ENCODE measurements around the gene MYL4. TPM values are rescaled to one million over a fixed set of nuclear protein-coding genes. Genes with fewer than 3 reads are reported as not detected.

Gene MYL4
- total RNA-seq, 8 experiments from 2014 or later = 0.71 TPM; not detected in 7

DNA sequence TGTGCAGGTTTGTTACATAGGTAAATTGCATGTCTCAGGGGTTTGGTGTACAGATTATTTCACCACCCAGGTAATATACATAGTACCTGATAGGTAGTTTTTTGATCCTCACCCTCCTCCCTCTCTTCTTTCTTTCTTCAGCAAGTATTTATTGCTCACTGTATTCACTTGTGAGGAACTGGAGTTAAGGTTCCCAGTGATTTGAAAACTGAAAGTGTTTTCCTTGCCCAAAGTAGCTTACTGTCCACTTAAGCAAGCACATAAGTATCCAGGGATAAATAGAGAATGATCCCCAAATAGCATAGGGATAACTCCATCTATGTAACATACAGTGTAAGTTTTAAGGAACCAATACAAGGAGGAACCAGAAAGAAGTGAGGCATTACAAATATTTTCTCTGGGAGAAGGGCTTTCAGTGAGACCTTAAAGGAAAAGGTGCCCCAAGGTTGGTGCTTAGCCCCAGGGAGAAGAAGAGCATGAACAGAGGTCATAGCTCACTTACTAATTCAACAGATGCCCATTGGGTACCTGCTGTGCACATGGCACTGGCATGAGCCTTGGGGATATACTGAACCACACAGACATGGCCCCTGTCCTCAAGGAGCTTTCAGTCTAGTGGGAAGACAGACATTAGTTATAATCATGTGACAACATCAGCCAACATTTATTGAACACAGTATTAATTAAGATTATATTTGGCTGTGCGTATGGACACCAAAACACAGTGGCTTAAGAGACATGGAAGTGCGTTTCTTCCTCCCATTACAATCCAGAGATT is 17.0 kb downstream of the MYL4 start:
- no peak for ATAC-seq (replicated peaks in 6 of 8)
- H3K27ac ChIP-seq = no peak overlapping the region
- in situ Hi-C loops (cut with MboI; ENCODE audit: low pct_unique_long_range_greater_than_20kb in 2 of 9, low sequenced_read_pairs in 9 of 9, unreplicated experiment in 9 of 9) = no loop called here
- peaks cover 1 to 8% of the 10 kb centered on the region in 2 donors for H3K4me1 ChIP-seq (replicated peaks in 1 of 2)
- WGBS, 10 experiments = 80 to 100% (median 100%) methylated on average over 1 to 2 of the region's 2 CpGs; no CpG with 5 or more reads in 3 of the 10 experiments
- H3K4me3 ChIP-seq = no peak overlapping the region

- ATAC-seq (replicated peaks in 6 of 8) = no peak
- H3K27ac ChIP-seq = no peak overlapping the region
- H3K4me3 ChIP-seq = no peak overlapping the region
- peaks cover 0 to 7% of the 10 kb centered on the region in 2 donors for H3K4me1 ChIP-seq (replicated peaks in 1 of 2)
- WGBS, 10 experiments = 0 to 88% (median 64%) methylated on average over 1 to 2 of the region's 2 CpGs; no CpG with 5 or more reads in 2 of the 10 experiments
- in situ Hi-C loops (cut with MboI; ENCODE audit: low pct_unique_long_range_greater_than_20kb in 2 of 9, low sequenced_read_pairs in 9 of 9, unreplicated experiment in 9 of 9) = no loop called here
These were observed 18.7 kb downstream of the MYL4 start for GRCh38 chr17:47227862-47228261.

GRCh38 chr17:47229535-47230443 is 20.6 kb downstream of the MYL4 start:
- in situ Hi-C loops (cut with MboI; ENCODE audit: low pct_unique_long_range_greater_than_20kb in 2 of 9, low sequenced_read_pairs in 9 of 9, unreplicated experiment in 9 of 9) = loop anchor here in 2 of 9 experiments (5.0 to 10.0 kb wide), 2 partner anchors 83 to 85 kb away; no protein-coding TSS in a partner anchor
- Histone ChIP-seq H3K4me3 (no peak overlapping the region), H3K27ac (no peak overlapping the region), H3K4me1 (replicated peaks in 1 of 2) (peaks cover 0 to 7% of the 10 kb centered on the region in 2 donors)
- peak; percentile 89 to 99 (median 93) for ATAC-seq (replicated peaks in 6 of 8)
- WGBS, 10 experiments = 0 to 100% (median 25%) methylated on average over 1 to 21 of the region's 22 CpGs

DNA sequence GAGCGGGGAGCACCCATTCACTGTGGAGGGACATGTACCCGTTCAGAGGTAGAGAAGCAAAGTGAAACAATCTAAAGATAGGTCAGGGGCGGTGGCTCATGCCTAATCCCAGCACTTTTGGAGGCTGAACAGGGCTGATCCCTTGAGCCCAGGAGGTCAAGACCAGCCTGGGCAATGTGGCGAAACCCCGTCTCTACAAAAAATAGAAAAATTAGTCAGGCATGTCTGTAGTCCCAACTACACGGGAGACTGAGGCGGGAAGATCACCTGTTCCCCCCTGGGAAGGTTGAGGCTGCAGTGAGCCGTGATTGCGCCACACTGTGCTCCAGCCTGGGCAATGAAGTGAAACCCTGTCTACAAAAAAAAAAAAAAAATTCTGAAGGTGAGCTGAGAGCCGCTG is 21.7 kb downstream of the MYL4 start:
- peaks cover 0 to 7% of the 10 kb centered on the region in 2 donors for H3K4me1 ChIP-seq (replicated peaks in 1 of 2)
- H3K4me3 ChIP-seq = no peak overlapping the region
- WGBS, 10 experiments = 83 to 100% (median 92%) methylated on average over 2 to 10 of the region's 10 CpGs; no CpG with 5 or more reads in 1 of the 10 experiments
- no peak for ATAC-seq (replicated peaks in 6 of 8)
- H3K27ac ChIP-seq = no peak overlapping the region
- in situ Hi-C loops (cut with MboI; ENCODE audit: low pct_unique_long_range_greater_than_20kb in 2 of 9, low sequenced_read_pairs in 9 of 9, unreplicated experiment in 9 of 9) = loop anchor here in 2 of 9 experiments (5.0 to 10.0 kb wide), 2 partner anchors 81 to 84 kb away; no protein-coding TSS in a partner anchor

GRCh38 chr17:47231334-47231733 is 22.2 kb downstream of the MYL4 start:
- ATAC-seq (replicated peaks in 6 of 8) = no peak
- in situ Hi-C loops (cut with MboI; ENCODE audit: low pct_unique_long_range_greater_than_20kb in 2 of 9, low sequenced_read_pairs in 9 of 9, unreplicated experiment in 9 of 9) = loop anchor here in 2 of 9 experiments (5.0 to 10.0 kb wide), 2 partner anchors 81 to 83 kb away; no protein-coding TSS in a partner anchor
- 57 to 96% (median 73%) methylated on average over 2 to 3 of the region's 3 CpGs for WGBS, 10 experiments
- peaks cover 0 to 7% of the 10 kb centered on the region in 2 donors for H3K4me1 ChIP-seq (replicated peaks in 1 of 2)
- no peak overlapping the region for H3K4me3 ChIP-seq
- H3K27ac ChIP-seq = no peak overlapping the region

DNA sequence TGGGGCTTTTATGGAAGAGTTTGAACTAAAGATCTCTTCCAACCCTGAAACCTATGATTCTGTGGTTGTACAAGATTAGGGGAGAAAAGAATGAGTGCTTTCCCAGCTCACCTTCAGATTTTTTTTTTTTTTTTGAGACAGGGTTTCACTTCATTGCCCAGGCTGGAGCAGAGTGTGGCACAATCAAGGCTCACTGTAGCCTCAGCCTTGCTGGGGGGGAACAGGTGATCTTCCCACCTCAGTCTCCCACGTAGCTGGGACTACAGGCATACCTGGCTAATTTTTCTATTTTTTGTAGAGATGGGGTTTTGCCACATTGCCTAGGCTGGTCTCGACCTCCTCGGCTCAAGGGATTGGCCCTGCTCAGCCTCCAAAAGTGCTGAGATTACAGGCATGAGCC is 22.7 kb downstream of the MYL4 start:
- H3K4me1 ChIP-seq (replicated peaks in 1 of 2) = peaks cover 0 to 7% of the 10 kb centered on the region in 2 donors
- H3K27ac ChIP-seq = no peak overlapping the region
- 14 to 100% (median 85%) methylated on average over 1 to 2 of the region's 3 CpGs; no CpG with 5 or more reads in 3 of the 10 experiments for WGBS, 10 experiments
- in situ Hi-C loops (cut with MboI; ENCODE audit: low pct_unique_long_range_greater_than_20kb in 2 of 9, low sequenced_read_pairs in 9 of 9, unreplicated experiment in 9 of 9) = loop anchor here in 2 of 9 experiments (5.0 to 10.0 kb wide), 2 partner anchors 80 to 83 kb away; no protein-coding TSS in a partner anchor
- no peak overlapping the region for H3K4me3 ChIP-seq
- no peak for ATAC-seq (replicated peaks in 6 of 8)

DNA sequence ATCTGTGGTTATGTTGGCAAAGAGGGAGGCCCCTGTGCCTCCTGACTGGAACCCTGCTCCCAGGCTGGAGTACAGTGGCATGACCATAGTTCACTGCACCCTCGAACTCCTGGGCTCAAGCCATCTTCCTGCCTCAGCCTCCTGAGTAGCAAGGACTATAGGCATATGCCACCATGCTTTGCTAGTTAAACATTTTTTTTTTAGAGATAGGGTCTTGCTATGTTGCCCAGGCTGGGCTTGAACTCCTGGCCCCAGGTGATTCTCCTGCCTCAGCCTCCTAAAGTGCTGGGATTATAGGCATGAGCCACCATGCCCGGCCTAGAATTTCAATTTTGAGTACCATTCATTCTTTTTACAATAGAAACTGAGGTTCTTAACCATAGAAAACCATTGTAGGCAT is 23.3 kb downstream of the MYL4 start:
- Histone ChIP-seq H3K4me3 (no peak overlapping the region), H3K27ac (no peak overlapping the region), H3K4me1 (replicated peaks in 1 of 2) (peaks cover 0 to 7% of the 10 kb centered on the region in 2 donors)
- WGBS, 10 experiments = 38 to 100% (median 92%) methylated on average over 1 to 2 of the region's 2 CpGs; no CpG with 5 or more reads in 3 of the 10 experiments
- no peak for ATAC-seq (replicated peaks in 6 of 8)
- in situ Hi-C loops (cut with MboI; ENCODE audit: low pct_unique_long_range_greater_than_20kb in 2 of 9, low sequenced_read_pairs in 9 of 9, unreplicated experiment in 9 of 9) = loop anchor here in 2 of 9 experiments (5.0 to 10.0 kb wide), 2 partner anchors 80 to 82 kb away; no protein-coding TSS in a partner anchor

DNA sequence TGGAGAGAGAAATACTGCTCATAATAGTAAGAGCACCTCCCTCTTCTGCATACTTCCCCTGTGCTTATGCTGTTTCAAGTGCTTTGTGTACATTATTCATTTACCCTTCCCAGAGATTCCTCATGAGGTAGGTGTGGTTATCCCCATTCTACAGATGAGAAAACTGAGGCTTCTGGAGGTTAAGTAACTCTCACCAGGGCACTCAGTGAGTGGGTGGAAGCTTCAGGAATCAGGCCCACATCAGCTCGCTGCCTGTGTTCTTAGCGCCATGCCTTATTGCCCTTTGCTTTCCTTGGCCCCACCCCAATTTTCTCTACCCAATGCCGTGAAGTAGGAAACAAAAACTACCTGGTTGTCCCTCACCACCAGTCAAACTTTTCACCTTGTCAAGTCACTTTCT is 26.4 kb downstream of the MYL4 start:
- 79 to 100% (median 96%) methylated on average over 2 to 3 of the region's 3 CpGs; no CpG with 5 or more reads in 5 of the 10 experiments for WGBS, 10 experiments
- in situ Hi-C loops (cut with MboI; ENCODE audit: low pct_unique_long_range_greater_than_20kb in 2 of 9, low sequenced_read_pairs in 9 of 9, unreplicated experiment in 9 of 9) = loop anchor here in 1 of 9 experiments (10.0 kb wide), 1 partner anchor 79 kb away; no protein-coding TSS in a partner anchor
- Histone ChIP-seq H3K4me1 (replicated peaks in 1 of 2) (peaks cover 0 to under 1% of the 10 kb centered on the region in 2 donors), H3K27ac (no peak overlapping the region), H3K4me3 (no peak overlapping the region)
- peak in 1 of 8 experiments; percentile 17 for ATAC-seq (replicated peaks in 6 of 8)

GRCh38 chr17:47235923-47236322 is 26.8 kb downstream of the MYL4 start:
- no peak overlapping the region for H3K27ac ChIP-seq
- ATAC-seq (replicated peaks in 6 of 8) = no peak
- H3K4me1 ChIP-seq (replicated peaks in 1 of 2) = no peaks in the 10 kb centered on the region
- no peak overlapping the region for H3K4me3 ChIP-seq
- WGBS, 10 experiments = 78 to 100% (median 89%) methylated on average over 1 to 2 of the region's 2 CpGs; no CpG with 5 or more reads in 2 of the 10 experiments
- in situ Hi-C loops (cut with MboI; ENCODE audit: low pct_unique_long_range_greater_than_20kb in 2 of 9, low sequenced_read_pairs in 9 of 9, unreplicated experiment in 9 of 9) = loop anchor here in 1 of 9 experiments (10.0 kb wide), 1 partner anchor 79 kb away; no protein-coding TSS in a partner anchor

DNA sequence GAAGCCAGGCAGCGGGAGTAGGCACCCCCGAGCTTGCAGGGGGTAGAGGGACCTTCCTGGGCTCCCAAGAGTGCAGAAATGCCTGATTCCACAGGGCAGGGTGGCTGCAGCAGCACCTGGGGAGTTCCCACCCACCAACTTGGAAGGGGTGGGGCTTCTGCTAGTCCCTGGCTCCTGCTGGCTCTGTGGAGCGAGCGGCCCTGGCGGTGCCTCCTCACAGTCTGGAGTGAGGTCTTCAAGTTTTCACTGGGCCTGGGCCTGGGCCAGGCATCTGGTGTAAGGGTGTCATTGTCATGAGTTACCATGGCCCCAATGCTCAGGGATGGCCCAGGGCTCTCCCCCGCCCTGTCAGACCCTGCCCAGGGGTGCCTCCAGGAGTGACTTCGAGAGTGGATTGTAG is 28.7 kb downstream of the MYL4 start:
- peak in 1 of 8 experiments; percentile 37 for ATAC-seq (replicated peaks in 6 of 8)
- no peaks in the 10 kb centered on the region for H3K4me1 ChIP-seq (replicated peaks in 1 of 2)
- WGBS, 10 experiments = 40 to 60% methylated on average over 2 of the region's 7 CpGs; no CpG with 5 or more reads in 8 of the 10 experiments
- H3K27ac ChIP-seq = no peak overlapping the region
- in situ Hi-C loops (cut with MboI; ENCODE audit: low pct_unique_long_range_greater_than_20kb in 2 of 9, low sequenced_read_pairs in 9 of 9, unreplicated experiment in 9 of 9) = loop anchor here in 1 of 9 experiments (10.0 kb wide), 1 partner anchor 77 kb away; no protein-coding TSS in a partner anchor
- no peak overlapping the region for H3K4me3 ChIP-seq

DNA sequence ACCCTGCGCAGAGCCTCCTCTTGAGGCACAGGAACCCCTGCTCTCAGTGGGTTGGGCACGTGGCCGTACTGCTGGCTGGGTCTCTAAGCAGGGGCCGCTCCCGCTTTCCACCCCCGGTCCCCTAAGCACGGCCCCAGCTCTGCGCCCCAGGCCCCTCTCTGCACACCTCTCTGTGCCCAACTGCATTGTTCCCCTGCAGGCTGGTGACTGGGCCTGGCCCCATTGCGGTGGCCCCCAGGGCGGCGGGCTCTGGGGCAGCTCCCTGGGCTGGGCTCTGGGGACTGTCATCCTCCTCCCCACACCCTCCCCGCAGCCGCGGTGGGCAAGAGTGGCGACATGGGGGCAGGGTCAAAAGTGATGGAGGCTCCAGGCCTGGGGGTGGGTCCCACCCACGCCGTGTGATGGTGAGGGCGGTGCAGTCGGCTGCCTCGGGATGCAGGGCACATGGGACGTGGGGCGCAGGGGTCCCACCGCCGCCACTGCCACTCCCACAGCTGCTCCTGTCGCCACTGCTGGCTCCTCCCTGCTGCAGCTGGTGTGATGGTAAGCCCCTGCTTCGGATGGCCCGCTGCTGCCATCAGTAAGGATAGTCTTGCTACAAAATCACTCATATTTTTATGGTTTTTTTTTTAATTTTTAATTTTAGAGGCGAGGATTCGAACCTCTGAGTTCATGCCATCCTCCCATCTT is 29.3 kb downstream of the MYL4 start:
- no peak for ATAC-seq (replicated peaks in 6 of 8)
- in situ Hi-C loops (cut with MboI; ENCODE audit: low pct_unique_long_range_greater_than_20kb in 2 of 9, low sequenced_read_pairs in 9 of 9, unreplicated experiment in 9 of 9) = loop anchor here in 1 of 9 experiments (10.0 kb wide), 1 partner anchor 76 kb away; no protein-coding TSS in a partner anchor
- no peak overlapping the region for H3K4me3 ChIP-seq
- whole genome bisulfite sequencing, 10 experiments = 76 to 100% (median 90%) methylated on average over 2 to 7 of the region's 29 CpGs; no CpG with 5 or more reads in 2 of the 10 experiments
- H3K27ac ChIP-seq = no peak overlapping the region
- no peaks in the 10 kb centered on the region for H3K4me1 ChIP-seq (replicated peaks in 1 of 2)

- no peak for ATAC-seq (replicated peaks in 6 of 8)
- in situ Hi-C loops (cut with MboI; ENCODE audit: low pct_unique_long_range_greater_than_20kb in 2 of 9, low sequenced_read_pairs in 9 of 9, unreplicated experiment in 9 of 9) = loop anchor here in 1 of 9 experiments (10.0 kb wide), 1 partner anchor 75 kb away; no protein-coding TSS in a partner anchor
These were observed 30.4 kb downstream of the MYL4 start for GRCh38 chr17:47239619-47239966.

More at GRCh38 chr17:47239619-47239966, 30.4 kb downstream of the MYL4 start:
- no peak overlapping the region for H3K4me3 ChIP-seq
- H3K4me1 ChIP-seq (replicated peaks in 1 of 2) = no peaks in the 10 kb centered on the region
- WGBS, 10 experiments = 50 to 80% (median 68%) methylated on average over 1 to 5 of the region's 7 CpGs; no CpG with 5 or more reads in 4 of the 10 experiments
- no peak overlapping the region for H3K27ac ChIP-seq
